Activated gamma-delta T cell treated with Interleukin-2 at 50 U/mL for 16 hours (primary cell): ENCODE measurements around the gene TAPBPL.
A peak's percentile ranks its signal among the peaks of the same experiment; 100 is the strongest.

ENCODE experiments used
- DNase-seq: peaks from one replicate; pipeline ENCODE4 v3.0.0-alpha.2; 2020

TAPBPL gene

GRCh38 chr12:6437586-6437985, 14.3 kb upstream of the TAPBPL start:
- no peak for DNase-seq

DNA sequence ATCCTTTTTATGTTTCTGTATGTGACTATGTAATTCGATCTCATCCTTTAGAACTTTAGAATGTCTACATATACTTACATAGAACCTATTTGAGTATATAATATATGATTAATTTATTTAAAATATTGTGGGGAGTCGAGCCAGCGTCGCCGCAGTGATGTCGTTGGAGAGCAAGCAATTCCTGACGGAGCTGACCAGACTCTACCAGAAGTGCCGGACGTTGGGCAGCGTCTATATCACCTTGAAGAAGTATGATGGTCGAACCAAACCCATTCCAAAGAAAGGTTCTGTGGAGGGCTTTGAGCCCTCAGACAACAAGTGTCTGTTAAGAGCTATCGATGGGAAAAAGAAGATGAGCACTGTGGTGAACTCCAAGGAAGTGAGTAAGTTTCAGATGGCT, 13.5 kb upstream of the TAPBPL start:
- no peak for DNase-seq

GRCh38 chr12:6440391-6440790, 11.5 kb upstream of the TAPBPL start:
- no peak for DNase-seq

- no peak for DNase-seq
Observed at GRCh38 chr12:6442836-6443235, 9.0 kb upstream of the TAPBPL start.

DNA sequence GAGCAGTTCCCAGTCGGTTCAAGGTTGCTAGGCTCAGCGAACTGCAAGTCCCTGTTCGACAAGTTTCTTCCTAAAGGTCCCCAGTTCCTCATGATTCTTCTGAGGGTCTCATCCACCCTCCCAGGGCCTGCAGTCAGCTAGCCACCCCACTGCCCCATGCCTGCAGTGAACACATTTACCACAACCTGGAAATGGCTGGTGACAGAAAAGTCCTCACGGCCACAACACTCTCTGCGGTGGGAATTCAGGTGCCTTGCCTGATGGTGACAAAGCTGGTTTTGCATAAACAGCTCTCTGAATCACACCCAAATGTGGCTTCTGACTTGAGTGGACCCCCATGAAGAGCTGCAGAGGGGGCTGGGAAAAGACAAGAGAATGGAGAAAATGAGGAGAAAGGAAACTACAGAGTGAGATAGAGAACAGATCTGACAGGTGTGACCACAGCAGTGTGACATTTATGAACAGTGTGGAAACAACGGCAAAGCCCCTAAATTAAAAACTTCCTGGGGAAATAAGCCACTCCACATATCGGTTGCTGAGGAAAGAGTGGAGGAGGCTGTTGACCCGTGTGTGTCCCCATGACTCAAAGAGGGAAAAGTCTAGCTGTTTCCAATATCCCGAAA, 8.4 kb upstream of the TAPBPL start:
- DNase-seq = no peak

DNA sequence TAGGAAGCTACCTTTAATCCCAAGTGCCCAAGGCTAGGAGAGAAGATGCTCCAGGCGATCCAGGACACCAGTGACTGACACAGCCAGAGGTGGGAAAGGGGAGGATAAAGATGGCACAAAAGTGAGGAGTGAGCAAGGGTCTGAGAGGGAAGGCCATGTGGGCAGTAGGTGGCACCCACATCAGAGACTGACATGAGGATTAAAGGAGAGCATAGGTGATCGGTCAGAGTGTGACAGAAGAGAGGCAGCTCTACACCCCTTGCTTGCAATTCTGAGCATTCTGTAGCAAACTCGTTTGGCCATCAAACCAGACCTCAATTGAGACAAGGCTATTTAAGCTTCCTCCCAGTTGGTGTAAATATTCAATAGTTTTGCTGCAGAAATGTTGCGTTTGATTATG, 7.8 kb upstream of the TAPBPL start:
- no peak for DNase-seq

GRCh38 chr12:6444704-6445688, 6.8 kb upstream of the TAPBPL start, which contains the start of gene CD27:
CD27 (plus strand) TSS chr12:6444955; CDS start chr12:6445096, 141 bp downstream.
- DNase-seq = peak; percentile 48

- DNase-seq = no peak
Observed at GRCh38 chr12:6450091-6450868, 1.6 kb upstream of the TAPBPL start.

DNA sequence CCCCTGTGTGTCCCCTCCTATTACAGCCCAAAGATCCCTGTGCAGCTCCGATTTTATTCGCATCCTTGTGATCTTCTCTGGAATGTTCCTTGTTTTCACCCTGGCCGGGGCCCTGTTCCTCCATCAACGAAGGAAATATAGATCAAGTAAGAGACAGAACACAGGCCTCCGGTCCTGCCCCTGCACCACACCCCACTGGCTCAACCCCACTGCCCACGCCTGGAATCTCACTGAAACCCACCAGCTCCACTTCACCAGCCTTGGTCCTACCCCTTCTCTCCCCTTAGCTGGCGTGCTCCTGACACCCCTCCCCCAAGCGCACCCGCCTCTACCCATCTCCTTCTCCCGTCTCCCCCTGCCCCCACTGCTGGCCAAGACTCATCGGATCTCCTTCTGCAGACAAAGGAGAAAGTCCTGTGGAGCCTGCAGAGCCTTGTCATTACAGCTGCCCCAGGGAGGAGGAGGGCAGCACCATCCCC, 934 bp upstream of the TAPBPL start:
- no peak for DNase-seq

DNA sequence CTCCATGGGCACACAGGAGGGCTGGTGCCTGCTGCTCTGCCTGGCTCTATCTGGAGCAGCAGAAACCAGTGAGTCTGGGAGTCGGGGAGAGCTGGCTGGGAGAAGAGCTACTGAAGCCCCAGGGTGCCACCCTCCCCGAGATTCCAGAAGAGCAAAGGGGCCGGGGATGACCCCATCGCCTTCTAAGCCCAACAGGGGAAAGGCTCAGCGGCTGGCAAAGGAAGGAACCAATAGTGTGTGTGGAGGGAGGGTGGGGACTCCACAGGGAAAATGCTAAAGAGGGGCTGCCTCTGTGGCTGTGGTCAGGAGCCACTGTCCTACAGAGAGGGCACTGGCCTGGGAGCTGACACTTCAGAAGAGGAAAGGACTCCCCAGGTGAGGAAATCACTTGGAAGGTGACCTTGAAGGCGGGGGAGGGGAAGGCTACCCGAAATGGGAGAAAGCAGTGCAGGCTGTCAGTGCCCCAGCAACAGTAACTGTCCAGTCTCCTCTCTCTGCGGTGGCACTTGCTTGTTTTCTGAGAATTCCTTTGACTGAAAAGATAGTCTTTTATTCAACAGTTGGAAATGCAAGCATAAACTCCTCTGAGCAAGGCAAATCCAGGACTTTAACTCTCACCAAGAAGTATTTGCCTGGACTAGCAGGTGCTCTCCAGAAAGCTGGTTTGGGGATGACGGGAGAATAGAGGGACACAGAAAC, 552 bp downstream of the TAPBPL start:
- no peak for DNase-seq

GRCh38 chr12:6452944-6453630, 1.2 kb downstream of the TAPBPL start:
- DNase-seq = no peak

- no peak for DNase-seq
Observed at GRCh38 chr12:6457220-6457945, 5.5 kb downstream of the TAPBPL start.

- DNase-seq = no peak
Observed at GRCh38 chr12:6458281-6459003, 6.6 kb downstream of the TAPBPL start.

DNA sequence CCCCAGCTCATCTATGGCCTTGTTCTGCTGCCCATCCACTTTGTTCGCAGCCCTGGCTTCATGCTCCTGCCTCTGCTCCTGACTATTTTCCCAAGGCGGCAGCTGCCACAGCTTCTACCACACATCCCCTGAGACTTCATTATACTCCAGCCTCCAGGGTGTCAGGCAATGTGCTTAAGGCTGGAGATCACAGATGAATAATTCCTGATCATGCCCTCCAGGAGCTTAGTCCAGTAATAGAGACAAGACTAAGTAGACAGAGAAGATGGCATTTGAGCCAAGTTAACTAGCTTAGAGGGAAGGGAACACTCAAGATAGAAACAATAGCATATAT, 7.1 kb downstream of the TAPBPL start:
- DNase-seq = no peak

DNA sequence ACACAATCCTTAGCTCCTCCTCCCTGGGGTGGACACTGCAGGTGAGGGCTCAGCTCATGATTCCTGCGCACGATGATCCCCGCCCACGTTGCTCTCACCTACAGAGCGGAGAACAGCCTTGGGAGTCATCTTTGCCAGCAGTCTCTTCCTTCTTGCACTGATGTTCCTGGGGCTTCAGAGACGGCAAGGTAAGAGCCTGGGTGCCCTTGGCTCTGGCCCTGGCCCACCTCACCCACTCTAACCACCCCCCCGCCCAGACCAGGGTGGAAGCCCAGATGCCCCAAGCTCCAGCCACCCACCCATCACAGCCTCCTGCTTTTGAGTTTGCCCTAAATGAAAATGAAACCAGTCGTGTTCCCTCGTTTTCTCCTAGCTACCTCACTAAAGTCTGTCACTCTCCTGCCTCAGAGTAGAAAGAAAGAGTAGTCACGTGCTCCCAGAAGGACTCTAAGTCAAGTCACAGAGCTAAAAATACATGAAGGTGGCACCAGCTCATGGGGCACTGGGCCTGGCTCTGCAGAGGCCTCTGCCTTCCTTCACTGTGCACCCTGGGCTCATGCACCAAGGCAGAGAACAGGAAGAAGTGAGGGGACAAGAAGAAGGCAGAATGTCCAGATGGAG, 9.0 kb downstream of the TAPBPL start:
- DNase-seq = no peak

DNA sequence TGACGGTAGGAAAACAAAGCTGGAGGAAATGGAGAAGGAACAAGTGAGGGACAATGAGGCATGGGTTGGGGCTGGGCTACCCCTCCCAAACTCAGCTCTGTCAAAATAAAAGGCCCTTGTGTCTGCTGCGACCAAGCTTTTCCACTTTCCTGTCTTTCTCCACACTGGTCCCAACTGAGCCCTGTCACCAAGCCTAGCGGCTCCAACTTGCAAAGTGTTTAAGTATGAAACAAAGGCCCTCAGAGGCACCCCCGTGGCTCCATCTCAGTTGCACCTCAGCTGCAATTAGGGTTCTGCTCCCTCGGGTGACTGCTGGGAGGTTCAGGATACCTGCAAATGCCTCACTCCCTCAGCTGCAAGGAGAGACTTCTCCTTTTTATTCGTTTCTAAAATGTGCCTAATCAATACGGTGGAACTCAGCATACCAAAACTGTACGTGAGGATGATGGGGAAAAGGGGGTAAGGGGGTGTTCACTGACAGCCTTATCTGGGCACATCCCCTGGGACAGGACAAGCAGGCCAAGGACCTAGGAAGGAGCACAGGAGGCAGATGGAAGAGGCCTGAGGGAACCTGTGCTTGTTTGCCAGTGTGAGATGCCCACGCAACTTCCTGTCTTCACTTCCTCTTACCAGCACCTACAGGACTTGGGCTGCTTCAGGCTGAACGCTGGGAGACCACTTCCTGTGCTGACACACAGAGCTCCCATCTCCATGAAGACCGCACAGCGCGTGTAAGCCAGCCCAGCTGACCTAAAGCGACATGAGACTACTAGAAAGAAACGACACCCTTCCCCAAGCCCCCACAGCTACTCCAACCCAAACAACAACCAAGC, 9.8 kb downstream of the TAPBPL start:
- DNase-seq = peak; percentile 82

GRCh38 chr12:6462234-6462995, 10.6 kb downstream of the TAPBPL start:
- DNase-seq = no peak

GRCh38 chr12:6463216-6463615, 11.4 kb downstream of the TAPBPL start:
- DNase-seq = no peak
